GM19193 (cell line): Measurements from ENCODE around the gene PPP4R1.

Experiments used
- POLR2A ChIP-seq: IDR thresholded peaks from 4 replicates; pipeline ENCODE4 v1.6.1; 2011; ENCODE audit not compliant: insufficient read depth, insufficient read length; ENCODE audit errors: extremely low read depth

PPP4R1 gene

DNA sequence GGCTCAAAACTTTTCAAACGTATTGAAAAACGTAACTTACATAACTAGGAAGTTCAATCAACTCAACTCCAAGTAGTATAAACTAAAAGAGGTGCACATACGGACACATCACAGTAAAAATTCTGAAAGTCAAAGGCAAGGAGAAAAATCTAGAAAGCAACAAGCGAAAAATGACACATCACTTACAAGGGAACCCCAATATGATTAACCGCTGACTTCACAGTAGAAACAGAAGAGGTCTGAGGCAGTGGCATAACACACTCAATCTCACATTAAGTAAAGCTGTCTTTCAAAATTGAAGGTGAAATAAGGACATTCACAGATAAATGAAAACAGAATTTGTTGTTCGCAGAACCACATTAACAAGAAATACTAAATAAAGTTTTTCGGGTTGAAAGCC lies 32.7 kb downstream of the PPP4R1 start:
- no peak for TF ChIP-seq POLR2A

GRCh38 chr18:9578306-9578705 lies 36.1 kb downstream of the PPP4R1 start:
- no peak for TF ChIP-seq POLR2A

- no peak for TF ChIP-seq POLR2A
Observed at GRCh38 chr18:9577361-9577760, 37.0 kb downstream of the PPP4R1 start.

DNA sequence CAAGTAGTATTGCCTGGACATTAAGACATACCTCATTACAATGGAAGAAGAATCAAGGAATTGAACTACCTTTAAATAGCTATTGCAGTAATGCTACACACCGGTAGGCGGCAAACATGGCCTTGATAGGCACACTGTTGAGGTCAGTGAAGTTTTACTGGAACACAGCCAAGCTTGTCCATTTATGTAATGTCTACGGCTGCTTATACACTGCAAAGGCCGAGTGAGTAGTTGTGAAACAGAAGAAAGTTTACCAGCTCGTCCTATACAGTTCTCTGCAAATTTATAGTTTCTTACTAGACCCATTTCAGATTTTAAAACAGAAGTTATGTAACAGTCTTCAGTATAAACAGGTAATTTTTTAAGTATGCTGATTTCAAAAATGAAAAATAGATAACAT lies 38.8 kb downstream of the PPP4R1 start:
- TF ChIP-seq POLR2A: no peak

DNA sequence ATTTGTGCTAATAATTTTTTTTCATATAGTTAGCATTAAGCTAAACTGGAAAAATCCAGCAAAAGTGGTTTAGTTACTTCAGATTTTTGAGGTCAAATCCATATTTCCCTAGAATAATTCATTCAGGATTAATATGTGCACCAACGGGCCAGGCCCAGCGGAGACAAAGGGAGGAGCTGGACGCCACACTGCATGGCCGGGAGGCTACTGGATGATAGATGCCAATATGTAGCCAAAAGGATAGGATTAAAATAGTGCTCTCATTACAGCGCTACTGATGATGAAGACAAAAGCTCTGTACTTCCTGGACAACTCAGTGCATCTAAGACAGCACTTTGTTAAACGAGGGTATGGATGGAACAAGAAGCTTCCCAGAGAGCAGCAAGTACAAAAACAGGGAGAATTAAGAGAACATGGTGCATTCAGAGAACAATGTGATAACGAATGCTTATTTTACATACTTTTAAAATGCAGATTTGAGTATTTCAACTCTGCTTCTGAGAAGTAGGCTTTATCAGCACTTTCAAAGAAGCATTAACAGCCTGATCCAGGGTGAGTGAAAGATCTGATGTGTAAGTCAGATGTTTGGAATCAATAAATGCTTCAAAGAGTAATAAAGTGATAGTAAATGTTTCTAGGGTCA lies 39.8 kb downstream of the PPP4R1 start:
- TF ChIP-seq POLR2A: no peak

DNA sequence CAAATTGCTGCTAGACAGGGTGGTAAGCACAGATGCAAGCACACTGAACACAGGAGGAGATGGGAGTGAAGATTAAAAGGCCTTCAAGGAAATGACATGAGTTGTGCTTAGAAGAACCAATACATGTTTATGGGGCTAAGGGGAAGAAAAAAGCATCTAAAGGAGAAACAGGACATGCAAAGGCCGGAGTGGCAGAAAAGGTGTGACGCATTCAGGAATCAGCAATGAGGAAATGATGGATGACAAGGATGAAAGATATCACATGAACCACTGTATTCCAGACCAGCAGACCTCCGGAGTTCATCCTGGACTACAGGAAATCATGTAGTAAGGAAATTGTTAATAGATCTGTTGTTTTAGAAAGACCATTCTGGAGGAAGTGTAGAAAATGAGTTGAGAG lies 42.8 kb downstream of the PPP4R1 start:
- TF ChIP-seq POLR2A: no peak

DNA sequence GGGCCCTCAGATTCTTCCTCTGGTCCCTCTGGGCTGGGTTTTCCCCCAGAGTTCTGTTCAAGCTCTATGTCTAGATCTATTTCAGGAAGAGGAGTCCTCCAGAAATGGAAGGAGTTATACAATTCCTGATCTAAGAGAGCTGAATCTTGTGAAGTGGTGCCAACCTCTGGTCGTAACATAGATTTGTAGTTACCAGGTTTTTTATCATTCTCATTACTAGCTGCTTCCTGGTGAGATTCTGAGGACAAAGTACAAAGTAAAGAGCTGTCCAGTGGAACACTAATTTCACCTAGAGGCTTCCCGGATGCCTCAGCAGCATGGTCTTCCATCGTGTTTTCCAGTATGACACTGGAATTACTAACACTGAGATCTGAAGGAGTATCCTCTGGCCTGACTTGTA lies 44.1 kb downstream of the PPP4R1 start:
- no peak for TF ChIP-seq POLR2A

- TF ChIP-seq POLR2A: no peak
Observed at GRCh38 chr18:9569178-9569577, 45.2 kb downstream of the PPP4R1 start.

DNA sequence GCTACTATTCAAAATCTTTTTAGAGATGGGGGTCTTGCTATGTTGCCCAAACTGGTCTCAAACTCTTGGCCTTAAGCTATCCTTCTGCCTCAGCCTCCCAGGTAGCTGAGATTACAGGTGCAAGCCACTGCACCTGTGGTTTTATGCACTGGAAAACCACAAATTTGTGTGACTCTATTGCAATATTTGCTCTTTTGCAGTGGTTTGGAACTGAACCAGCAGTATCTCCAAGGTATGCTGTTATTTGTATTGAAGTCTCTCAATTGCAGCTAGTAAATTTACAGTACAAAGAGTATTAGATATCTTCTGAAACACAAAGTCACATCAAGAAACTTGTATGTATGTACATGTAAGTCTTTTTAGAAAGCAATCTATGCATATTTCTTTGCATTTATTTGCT lies 46.2 kb downstream of the PPP4R1 start:
- no peak for TF ChIP-seq POLR2A

- TF ChIP-seq POLR2A: no peak
Observed at GRCh38 chr18:9565407-9565806, 49.0 kb downstream of the PPP4R1 start.

DNA sequence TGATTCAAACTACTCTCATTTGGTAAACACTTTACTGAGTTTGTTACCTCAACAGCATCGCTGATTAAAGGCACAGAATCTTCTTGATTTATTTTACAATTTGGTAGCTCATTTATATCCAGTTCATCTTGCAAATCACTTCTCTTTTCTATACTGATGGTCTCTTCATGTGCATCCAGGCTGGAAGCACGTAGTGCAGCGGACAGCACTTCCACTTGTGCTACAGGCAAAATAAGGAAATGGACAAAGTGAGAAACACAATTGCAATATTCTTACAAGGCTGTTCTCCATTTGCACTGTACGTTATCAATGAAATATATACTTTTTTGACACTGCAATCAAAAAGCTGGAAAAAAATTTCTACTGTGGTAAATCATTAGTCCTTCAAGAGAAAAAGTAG lies 51.0 kb downstream of the PPP4R1 start:
- TF ChIP-seq POLR2A: no peak

DNA sequence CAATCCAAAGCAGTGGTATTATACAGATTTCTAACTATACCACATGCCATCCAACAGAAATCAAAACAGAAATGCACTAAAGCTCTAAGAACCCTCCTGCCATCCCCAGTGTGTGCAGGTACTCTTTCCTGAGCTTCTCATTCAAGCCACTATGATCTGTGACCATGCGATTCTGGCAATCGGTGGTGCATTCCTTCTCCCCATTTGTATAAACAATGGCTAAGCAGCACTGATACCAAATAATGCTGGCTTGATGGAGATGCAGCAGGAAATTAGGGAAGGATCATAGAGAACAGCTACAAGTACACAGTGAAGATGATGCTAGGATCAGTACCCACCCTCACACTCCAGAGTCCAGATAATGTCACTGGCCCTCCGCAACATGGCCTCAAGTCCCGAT lies 51.8 kb downstream of the PPP4R1 start:
- TF ChIP-seq POLR2A: no peak

GRCh38 chr18:9561759-9562158 lies 52.6 kb downstream of the PPP4R1 start:
- no peak for TF ChIP-seq POLR2A

GRCh38 chr18:9559253-9559652 lies 55.1 kb downstream of the PPP4R1 start:
- no peak for TF ChIP-seq POLR2A

DNA sequence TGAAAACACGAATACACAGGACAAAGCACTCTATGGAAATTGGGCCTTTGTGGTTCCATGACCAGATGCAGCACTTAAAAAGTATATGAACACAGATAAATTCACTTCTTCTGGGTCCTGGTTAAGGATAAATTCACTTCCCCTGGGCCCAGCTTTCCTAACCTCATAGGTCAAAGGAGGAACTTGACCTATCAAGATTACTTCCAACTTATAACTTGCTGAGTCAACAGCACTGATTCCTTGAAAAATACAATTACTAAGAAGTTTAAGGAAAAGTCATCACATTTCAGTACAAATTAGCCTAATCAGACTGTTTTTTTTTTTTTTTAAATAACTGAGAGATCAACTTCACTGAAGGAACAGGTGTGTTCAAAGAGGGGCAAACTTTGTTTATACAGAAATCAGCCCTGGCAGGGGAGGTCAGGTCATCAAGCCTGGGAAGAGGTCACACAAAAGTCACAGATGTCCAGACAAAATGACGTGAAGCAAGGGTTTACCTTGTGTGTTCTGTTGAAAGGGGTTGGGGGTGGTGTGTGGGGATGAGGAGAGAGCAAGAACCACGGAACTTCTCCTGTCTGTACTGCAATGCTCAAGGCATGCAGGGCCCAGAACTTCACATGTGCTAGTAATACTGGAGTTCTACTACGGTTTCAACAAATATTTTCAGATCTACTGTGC lies 55.8 kb downstream of the PPP4R1 start:
- TF ChIP-seq POLR2A: no peak

GRCh38 chr18:9557250-9557943 lies 57.0 kb downstream of the PPP4R1 start:
- no peak for TF ChIP-seq POLR2A
